SK-N-MC (cell line): ENCODE results near the gene RBM26.

ENCODE experiments used
- EZH2 ChIP-seq: fragments of 200-600 bp; sonication (generic); IDR thresholded peaks from one replicate; pipeline ENCODE4 v1.6.1; 2017; ENCODE audit warnings: antibody characterized with exemption
- FOXP2 ChIP-seq: optimal IDR thresholded peaks from 2 replicates; pipeline ENCODE3; 2011; ENCODE audit warnings: mild to moderate bottlenecking, moderate library complexity; ENCODE audit not compliant: insufficient read depth; ENCODE audit errors: extremely low read length, control extremely low read depth
- POLR2AphosphoS5 ChIP-seq: IDR thresholded peaks from 2 replicates; pipeline ENCODE4 v1.6.1; 2012; ENCODE audit warnings: mild to moderate bottlenecking, low read depth, low read length, borderline replicate concordance

DNA sequence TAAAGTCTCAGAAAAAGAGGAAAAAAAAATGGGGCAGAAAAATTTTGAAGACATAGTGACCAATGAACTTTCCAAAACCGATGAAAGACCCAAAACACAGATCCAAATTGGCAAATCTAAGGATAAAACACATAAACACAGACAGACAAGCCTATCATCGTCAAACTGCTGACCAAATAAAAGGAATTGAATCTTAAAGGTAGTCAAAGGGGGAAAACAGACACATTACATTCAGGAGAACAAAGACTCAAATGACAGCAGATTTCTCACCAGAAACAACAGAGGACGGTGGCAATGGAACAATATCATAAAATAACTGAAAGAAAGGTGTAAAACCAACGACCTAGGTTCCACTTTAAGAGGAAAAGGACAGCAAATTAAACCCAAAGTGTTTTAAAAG is 10.2 kb downstream of the RBM26 start:
- TF ChIP-seq POLR2AphosphoS5 (no peak), EZH2 (no peak), FOXP2 (no peak)
